HCT116 (cell line): Measurements from ENCODE around the gene LYPD6.

Source experiments
- EGR1 ChIP-seq: IDR thresholded peaks from 2 replicates; pipeline ENCODE4 v1.6.1; 2012; ENCODE audit warnings: low read depth
- POLR2A ChIP-seq: IDR thresholded peaks from 2 replicates; pipeline ENCODE4 v1.7.0; 2011; ENCODE audit warnings: borderline replicate concordance; ENCODE audit not compliant: insufficient read depth, insufficient read length; ENCODE audit errors: extremely low read depth
- POLR2AphosphoS5 ChIP-seq: IDR thresholded peaks from 2 replicates; pipeline ENCODE4 v1.6.1; 2011; ENCODE audit warnings: mild to moderate bottlenecking, low read depth, low read length, moderate library complexity
- ZNF274 ChIP-seq: fragments of 200-500 bp; sonication (Bioruptor generic); IDR thresholded peaks from 2 replicates; pipeline ENCODE4 v1.6.1; 2014; ENCODE audit warnings: mild to moderate bottlenecking, low read depth, low read length, inconsistent platforms
- TF ChIP-seq, protein P1 (sequence below), 3 experiments: fragments of 200-600 bp in 1 of 3; sonication (generic) in 1 of 3; IDR thresholded peaks in 2 of 3; conservative IDR thresholded peaks in 1 of 3; 2 replicates each; pipeline ENCODE4 v1.5.1; 2012 to 2017; ENCODE audit warnings: low read depth in 2 of 3, low read length in 2 of 3, antibody characterized with exemption in 1 of 3, borderline replicate concordance in 1 of 3, control low read depth in 1 of 3, mild to moderate bottlenecking in 1 of 3, mixed read lengths in 1 of 3, mixed run types in 1 of 3, moderate library complexity in 1 of 3; ENCODE audit not compliant: insufficient read depth in 1 of 3

DNA sequence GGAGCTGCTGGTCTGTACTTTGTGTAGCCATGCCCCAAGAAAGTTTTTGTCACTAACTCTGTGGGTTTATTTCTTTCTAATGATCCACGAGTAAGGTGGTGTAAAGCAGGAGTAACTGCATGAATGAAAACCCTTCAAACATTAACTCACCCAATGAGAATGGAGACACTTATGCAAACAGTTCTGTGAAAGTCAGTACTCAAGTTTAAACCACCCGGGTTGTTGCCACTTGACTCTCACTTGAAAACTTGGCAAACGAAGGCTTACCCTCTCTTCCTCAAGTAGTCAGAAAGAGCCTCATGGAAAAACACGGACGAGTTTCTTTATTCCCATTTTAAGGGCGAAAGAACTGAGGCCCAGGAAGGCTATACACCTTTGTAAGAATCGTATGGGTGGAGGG, 139.7 kb downstream of the LYPD6 start:
- TF ChIP-seq, protein P1, sequence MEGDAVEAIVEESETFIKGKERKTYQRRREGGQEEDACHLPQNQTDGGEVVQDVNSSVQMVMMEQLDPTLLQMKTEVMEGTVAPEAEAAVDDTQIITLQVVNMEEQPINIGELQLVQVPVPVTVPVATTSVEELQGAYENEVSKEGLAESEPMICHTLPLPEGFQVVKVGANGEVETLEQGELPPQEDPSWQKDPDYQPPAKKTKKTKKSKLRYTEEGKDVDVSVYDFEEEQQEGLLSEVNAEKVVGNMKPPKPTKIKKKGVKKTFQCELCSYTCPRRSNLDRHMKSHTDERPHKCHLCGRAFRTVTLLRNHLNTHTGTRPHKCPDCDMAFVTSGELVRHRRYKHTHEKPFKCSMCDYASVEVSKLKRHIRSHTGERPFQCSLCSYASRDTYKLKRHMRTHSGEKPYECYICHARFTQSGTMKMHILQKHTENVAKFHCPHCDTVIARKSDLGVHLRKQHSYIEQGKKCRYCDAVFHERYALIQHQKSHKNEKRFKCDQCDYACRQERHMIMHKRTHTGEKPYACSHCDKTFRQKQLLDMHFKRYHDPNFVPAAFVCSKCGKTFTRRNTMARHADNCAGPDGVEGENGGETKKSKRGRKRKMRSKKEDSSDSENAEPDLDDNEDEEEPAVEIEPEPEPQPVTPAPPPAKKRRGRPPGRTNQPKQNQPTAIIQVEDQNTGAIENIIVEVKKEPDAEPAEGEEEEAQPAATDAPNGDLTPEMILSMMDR (IDR thresholded peaks at IDR 0.05 in 2 of 3, conservative IDR thresholded peaks at IDR 0.05 in 1 of 3; ENCODE audit: borderline replicate concordance in 1 of 3, insufficient read depth in 1 of 3, low read depth in 2 of 3, low read length in 2 of 3): no peak
- TF ChIP-seq ZNF274: no peak
- TF ChIP-seq POLR2AphosphoS5: no peak
- no peak for TF ChIP-seq EGR1
- TF ChIP-seq POLR2A: no peak
